Activated CD8-positive, alpha-beta memory T cell treated with anti-CD3 and anti-CD28 coated beads, Interleukin-2, amount 50 U/mL, for 48 hours (primary cell): ENCODE measurements around the gene TTC33.
"Not testable (repeated sequence)": the region's sequence is repeated elsewhere in the genome, so short reads cannot be mapped to it uniquely, and the experiment has no call there.

ENCODE experiments used
- DNase-seq: peaks from one replicate; pipeline ENCODE4 v3.0.0-alpha.2; 2020

The TTC33 gene

GRCh38 chr5:40779561-40779960, 23.8 kb upstream of the TTC33 start:
- DNase-seq = no peak

- no peak for DNase-seq
Observed at GRCh38 chr5:40778133-40778532, 22.4 kb upstream of the TTC33 start.

GRCh38 chr5:40776658-40776977, 20.9 kb upstream of the TTC33 start:
- DNase-seq = no peak

- no peak for DNase-seq
Observed at GRCh38 chr5:40775846-40776657, 20.3 kb upstream of the TTC33 start.

- no peak for DNase-seq
Observed at GRCh38 chr5:40775085-40775845, 19.5 kb upstream of the TTC33 start.

- DNase-seq = no peak
Observed at GRCh38 chr5:40774623-40775022, 18.9 kb upstream of the TTC33 start.

- DNase-seq = no peak
Observed at GRCh38 chr5:40770764-40771163, 15.0 kb upstream of the TTC33 start.

- no peak for DNase-seq
Observed at GRCh38 chr5:40762705-40763104, 6.9 kb upstream of the TTC33 start.

- no peak for DNase-seq
Observed at GRCh38 chr5:40757400-40757799, 1.6 kb upstream of the TTC33 start.

GRCh38 chr5:40755093-40755406, 711 bp downstream of the TTC33 start:
- peak; percentile 77 for DNase-seq

- DNase-seq = no peak
Observed at GRCh38 chr5:40754381-40755092, 1.2 kb downstream of the TTC33 start.

- DNase-seq = no peak
Observed at GRCh38 chr5:40746703-40747102, 9.1 kb downstream of the TTC33 start.

GRCh38 chr5:40743771-40744170, 12.0 kb downstream of the TTC33 start:
- DNase-seq = no peak

GRCh38 chr5:40738502-40738901, 17.3 kb downstream of the TTC33 start:
- DNase-seq = no peak

- DNase-seq = no peak
Observed at GRCh38 chr5:40736103-40736875, 19.5 kb downstream of the TTC33 start.

GRCh38 chr5:40735609-40736008, 20.2 kb downstream of the TTC33 start:
- no peak for DNase-seq

- DNase-seq = no peak
Observed at GRCh38 chr5:40734986-40735385, 20.8 kb downstream of the TTC33 start.

- DNase-seq = no peak
Observed at GRCh38 chr5:40733879-40734563, 21.7 kb downstream of the TTC33 start.

- DNase-seq = no peak
Observed at GRCh38 chr5:40733434-40733833, 22.3 kb downstream of the TTC33 start.

GRCh38 chr5:40722497-40722911, 33.3 kb downstream of the TTC33 start:
- DNase-seq = not testable (repeated sequence)

GRCh38 chr5:40720069-40720468, 35.7 kb downstream of the TTC33 start:
- DNase-seq = no peak

- DNase-seq = no peak
Observed at GRCh38 chr5:40717281-40717680, 38.5 kb downstream of the TTC33 start.

- no peak for DNase-seq
Observed at GRCh38 chr5:40716590-40716989, 39.2 kb downstream of the TTC33 start.
